K562 (cell line): ENCODE data around the gene PLSCR3. TPM values are rescaled to one million over a fixed set of nuclear protein-coding genes. Genes with fewer than 3 reads are reported as not detected.

ENCODE experiments used
- CHD2 ChIP-seq: IDR thresholded peaks from 2 replicates; pipeline ENCODE4 v1.6.1; 2011; ENCODE audit warnings: low read depth, low read length
- ELF4 ChIP-seq: fragments of 450-650 bp; formaldehyde crosslinking; IDR thresholded peaks from 2 replicates; pipeline ENCODE4 v1.4.0; 2022; ENCODE audit warnings: missing genetic modification characterization
- EP300 ChIP-seq: IDR thresholded peaks from 2 replicates; pipeline ENCODE4 v1.6.1; 2012; ENCODE audit warnings: low read length, improper control_type of control experiment
- FOXO4 ChIP-seq: fragments of 450-650 bp; formaldehyde crosslinking; IDR thresholded peaks from 2 replicates; pipeline ENCODE4 v1.4.0; 2020; ENCODE audit warnings: mild to moderate bottlenecking, moderate library complexity
- LCOR ChIP-seq: sonication (generic); formaldehyde crosslinking; IDR thresholded peaks from 2 replicates; pipeline ENCODE4 v1.8.0; 2022; ENCODE audit warnings: mild to moderate bottlenecking, missing genetic modification reagents
- MCM5 ChIP-seq: fragments of 450-650 bp; IDR thresholded peaks from 2 replicates; pipeline ENCODE4 v1.6.1; 2016; ENCODE audit warnings: low read depth
- ZBED1 ChIP-seq: IDR thresholded peaks from 2 replicates; pipeline ENCODE4 v1.6.1; 2014
- polyA plus RNA-seq, 8 experiments: library from polyadenylated mRNA; depleted of rRNA in 4 of 8; stranded (reverse) in 5 of 8; unstranded in 3 of 8; fragments of >200 nt; fragmentation: Nextera tagmentation in 2 of 8; fragmentation: Illumina TruSeq in 1 of 8; extraction: Ambion mirVana in 2 of 8; extraction: Trizol in 1 of 8; gene quantifications; 2 replicates each; pipeline versions ENCODE4 v1.2.1 to v1.2.3, GENCODE V29; 2011 to 2014; ENCODE audit warnings: inconsistent platforms in 1 of 8, missing spikeins in 1 of 8
- total RNA-seq, 7 experiments: library from RNA; depleted of rRNA in 6 of 7; stranded (reverse); fragments of >200 nt in 6 of 7; fragmentation: Illumina TruSeq in 2 of 7; extraction: Trizol in 2 of 7; gene quantifications; 2 replicates each; pipeline versions ENCODE4 v1.2.1 to v1.2.3, GENCODE V29; 2011 to 2021; ENCODE audit warnings: low replicate concordance in 1 of 7
- TF ChIP-seq, protein P1 (sequence below): sonication (generic); formaldehyde crosslinking; IDR thresholded peaks from 2 replicates; pipeline ENCODE4 v1.8.1; 2023; ENCODE audit warnings: mild to moderate bottlenecking, missing genetic modification reagents
- TF ChIP-seq, protein P2 (sequence below): fragments of 200-800 bp; sonication (Bioruptor generic); IDR thresholded peaks from 2 replicates; pipeline ENCODE4 v1.6.1; 2017; ENCODE audit warnings: missing genetic modification characterization, missing compliant biosample characterization

The PLSCR3 gene
- total and polyA plus RNA-seq, 9 of the 15 experiments (the other 6 are each of a cell fraction or from before 2014, with no cell fraction given) = 3.2 to 16.8 (median 4.5) TPM

DNA sequence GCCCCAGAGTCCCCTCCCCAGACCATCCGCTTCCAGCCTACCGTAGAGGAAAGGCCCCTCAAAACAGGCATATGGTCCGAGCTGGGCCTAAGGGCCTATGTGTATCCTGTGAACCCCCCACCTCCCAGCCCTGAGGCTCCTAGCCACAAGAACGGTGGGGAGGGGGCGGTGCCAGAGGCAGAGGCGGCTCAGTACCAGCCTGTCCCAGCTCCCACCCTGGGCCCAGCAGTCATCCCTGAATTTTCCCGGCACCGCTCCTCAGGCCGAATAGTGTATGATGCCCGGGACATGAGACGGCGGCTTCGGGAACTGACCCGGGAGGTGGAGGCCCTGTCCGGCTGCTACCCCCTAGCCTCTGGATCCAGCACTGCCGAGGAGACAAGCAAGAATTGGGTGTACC is 26.9 kb upstream of the PLSCR3 start (continued):
- TF ChIP-seq FOXO4 (CRISPR knock-in tag) (no peak), CHD2 (no peak), ZBED1 (no peak), MCM5 (no peak), ELF4 (no peak), LCOR (CRISPR knock-in tag) (no peak), EP300 (no peak)
- TF ChIP-seq, protein P1, sequence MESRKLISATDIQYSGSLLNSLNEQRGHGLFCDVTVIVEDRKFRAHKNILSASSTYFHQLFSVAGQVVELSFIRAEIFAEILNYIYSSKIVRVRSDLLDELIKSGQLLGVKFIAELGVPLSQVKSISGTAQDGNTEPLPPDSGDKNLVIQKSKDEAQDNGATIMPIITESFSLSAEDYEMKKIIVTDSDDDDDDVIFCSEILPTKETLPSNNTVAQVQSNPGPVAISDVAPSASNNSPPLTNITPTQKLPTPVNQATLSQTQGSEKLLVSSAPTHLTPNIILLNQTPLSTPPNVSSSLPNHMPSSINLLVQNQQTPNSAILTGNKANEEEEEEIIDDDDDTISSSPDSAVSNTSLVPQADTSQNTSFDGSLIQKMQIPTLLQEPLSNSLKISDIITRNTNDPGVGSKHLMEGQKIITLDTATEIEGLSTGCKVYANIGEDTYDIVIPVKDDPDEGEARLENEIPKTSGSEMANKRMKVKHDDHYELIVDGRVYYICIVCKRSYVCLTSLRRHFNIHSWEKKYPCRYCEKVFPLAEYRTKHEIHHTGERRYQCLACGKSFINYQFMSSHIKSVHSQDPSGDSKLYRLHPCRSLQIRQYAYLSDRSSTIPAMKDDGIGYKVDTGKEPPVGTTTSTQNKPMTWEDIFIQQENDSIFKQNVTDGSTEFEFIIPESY = no peak
- TF ChIP-seq, protein P2, sequence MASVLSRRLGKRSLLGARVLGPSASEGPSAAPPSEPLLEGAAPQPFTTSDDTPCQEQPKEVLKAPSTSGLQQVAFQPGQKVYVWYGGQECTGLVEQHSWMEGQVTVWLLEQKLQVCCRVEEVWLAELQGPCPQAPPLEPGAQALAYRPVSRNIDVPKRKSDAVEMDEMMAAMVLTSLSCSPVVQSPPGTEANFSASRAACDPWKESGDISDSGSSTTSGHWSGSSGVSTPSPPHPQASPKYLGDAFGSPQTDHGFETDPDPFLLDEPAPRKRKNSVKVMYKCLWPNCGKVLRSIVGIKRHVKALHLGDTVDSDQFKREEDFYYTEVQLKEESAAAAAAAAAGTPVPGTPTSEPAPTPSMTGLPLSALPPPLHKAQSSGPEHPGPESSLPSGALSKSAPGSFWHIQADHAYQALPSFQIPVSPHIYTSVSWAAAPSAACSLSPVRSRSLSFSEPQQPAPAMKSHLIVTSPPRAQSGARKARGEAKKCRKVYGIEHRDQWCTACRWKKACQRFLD = no peak
- TF ChIP-seq, all 486 proteins: peak for 0
